Neural cell (in vitro differentiated cells): ENCODE data around the gene GRM5. TPM values are rescaled to one million over a fixed set of nuclear protein-coding genes. Genes with fewer than 3 reads are reported as not detected.

Experiments used
- H2AFZ ChIP-seq: fragments of 200-600, 300-800 bp; sonication (generic), shearing (Covaris generic); 2 replicates; pipeline ENCODE4 v1.6.0; 2014; ENCODE audit warnings: low read depth, mild to moderate bottlenecking, antibody characterized with exemption, low read length, moderate library complexity
- H3F3A ChIP-seq: fragments of 200-600 bp; shearing (Covaris generic); 2 replicates; pipeline ENCODE4 v1.6.1; 2016; ENCODE audit warnings: mild to moderate bottlenecking, moderate library complexity, mixed read lengths, antibody characterized with exemption, low read length; ENCODE audit not compliant: insufficient read depth, poor library complexity, severe bottlenecking
- H3K27ac ChIP-seq: fragments of 200-600, 300-800 bp; sonication (generic), shearing (Covaris generic); 2 replicates; pipeline ENCODE4 v1.5.1; 2014; ENCODE audit warnings: mild to moderate bottlenecking, low read length, moderate library complexity
- H3K27me3 ChIP-seq: fragments of 300-800, 200-600 bp; sonication (generic), shearing (Covaris generic); 2 replicates; pipeline ENCODE4 v1.6.0; 2014; ENCODE audit warnings: mild to moderate bottlenecking, low read depth, low read length, moderate library complexity; ENCODE audit not compliant: insufficient read depth
- H3K36me3 ChIP-seq: fragments of 300-800, 200-600 bp; sonication (generic), shearing (Covaris generic); 2 replicates; pipeline ENCODE4 v1.5.1; 2014; ENCODE audit warnings: mild to moderate bottlenecking, antibody characterized with exemption, low read length, moderate library complexity; ENCODE audit not compliant: insufficient read depth
- H3K4me2 ChIP-seq: fragments of 300-800, 200-600 bp; sonication (generic), shearing (Covaris generic); 2 replicates; pipeline ENCODE4 v1.6.0; 2014; ENCODE audit warnings: mild to moderate bottlenecking, low read length
- H3K4me3 ChIP-seq: fragments of 300-800, 200-600 bp; sonication (generic), shearing (Covaris generic); 2 replicates; pipeline ENCODE4 v1.5.1; 2014; ENCODE audit warnings: mild to moderate bottlenecking, low read length, moderate library complexity
- H3K79me2 ChIP-seq: fragments of 200-600 bp; shearing (Covaris generic); replicated peaks from 2 replicates; pipeline ENCODE4 v1.6.0; 2014; ENCODE audit warnings: mild to moderate bottlenecking, low read length, moderate library complexity; ENCODE audit not compliant: insufficient read depth
- H3K9ac ChIP-seq: fragments of 300-800, 200-600 bp; sonication (generic), shearing (Covaris generic); 2 replicates; pipeline ENCODE4 v1.6.1; 2016; ENCODE audit warnings: mild to moderate bottlenecking, low read length, mixed read lengths
- H3K9me2 ChIP-seq: fragments of 200-600 bp; shearing (Covaris generic); 2 replicates; pipeline ENCODE4 v1.6.1; 2016; ENCODE audit warnings: mild to moderate bottlenecking, low read length, mixed read lengths; ENCODE audit not compliant: insufficient read depth
- H3K9me3 ChIP-seq: fragments of 200-600, 300-800 bp; sonication (generic), shearing (Covaris generic); 2 replicates; pipeline ENCODE4 v1.6.1; 2016; ENCODE audit warnings: mild to moderate bottlenecking, mixed run types, low read length, moderate library complexity, mixed read lengths
- H4K20me1 ChIP-seq: fragments of 200-600 bp; shearing (Covaris generic); 2 replicates; pipeline ENCODE4 v1.6.1; 2016; ENCODE audit warnings: mild to moderate bottlenecking, mixed run types; ENCODE audit not compliant: insufficient read depth
- CTCF ChIP-seq: fragments of 450-650 bp; IDR thresholded peaks from 2 replicates; pipeline ENCODE4 v1.5.1; 2014; ENCODE audit warnings: antibody characterized with exemption, mild to moderate bottlenecking, moderate library complexity; ENCODE audit not compliant: poor library complexity, severe bottlenecking
- EP300 ChIP-seq: fragments of 450-650 bp; conservative IDR thresholded peaks from 2 replicates; pipeline ENCODE4 v1.6.1; 2014; ENCODE audit warnings: antibody characterized with exemption, mild to moderate bottlenecking, moderate library complexity; ENCODE audit not compliant: poor library complexity, severe bottlenecking
- EZH2 ChIP-seq: fragments of 200-600, 300-800 bp; shearing (Covaris generic), sonication (generic); IDR thresholded peaks from 2 replicates; pipeline ENCODE4 v1.6.1; 2014; ENCODE audit warnings: antibody characterized with exemption, low read length, borderline replicate concordance, mild to moderate bottlenecking; ENCODE audit not compliant: insufficient read depth, poor library complexity, severe bottlenecking
- MXI1 ChIP-seq: fragments of 450-650 bp; conservative IDR thresholded peaks from 2 replicates; pipeline ENCODE4 v1.6.1; 2014; ENCODE audit warnings: antibody characterized with exemption, mild to moderate bottlenecking; ENCODE audit not compliant: poor library complexity, severe bottlenecking
- POLR2AphosphoS5 ChIP-seq: IDR thresholded peaks from 2 replicates; pipeline ENCODE4 v1.6.1; 2012
- RAD21 ChIP-seq: fragments of 450-650 bp; conservative IDR thresholded peaks from 2 replicates; pipeline ENCODE4 v1.6.1; 2014; ENCODE audit warnings: antibody characterized with exemption, mild to moderate bottlenecking, moderate library complexity
- REST ChIP-seq: IDR thresholded peaks from 2 replicates; pipeline ENCODE4 v1.6.1; 2012; ENCODE audit warnings: borderline replicate concordance
- SMC3 ChIP-seq: fragments of 450-650 bp; conservative IDR thresholded peaks from 2 replicates; pipeline ENCODE4 v1.6.1; 2014; ENCODE audit warnings: antibody characterized with exemption, mild to moderate bottlenecking, moderate library complexity; ENCODE audit not compliant: poor library complexity
- TAF1 ChIP-seq: IDR thresholded peaks from 2 replicates; pipeline ENCODE4 v1.6.1; 2012; ENCODE audit warnings: low read depth
- polyA plus RNA-seq: library from polyadenylated mRNA; depleted of rRNA; stranded (reverse); fragments of >200 nt; gene quantifications from 2 replicates; pipeline ENCODE4 v1.2.3, GENCODE V29; 2014

Gene GRM5
- polyA plus RNA-seq, 1 donor from 2014 or later = 11.8 TPM

GRCh38 chr11:88695689-88696414, 369.9 kb downstream of the GRM5 start:
- Histone ChIP-seq H4K20me1 (no peaks in the 10 kb centered on the region), H3F3A (no peaks in the 10 kb centered on the region), H3K9me2 (no peaks in the 10 kb centered on the region), H3K9ac (no peak overlapping the region), H3K9me3 (no peaks in the 10 kb centered on the region), H3K4me3 (no peak overlapping the region), H3K4me2 (no peak overlapping the region), H3K79me2 (no peaks in the 10 kb centered on the region), H3K36me3 (no peaks in the 10 kb centered on the region), H3K27ac (no peak overlapping the region), H2AFZ (no peak overlapping the region), H3K27me3 (no peaks in the 10 kb centered on the region)
- TF ChIP-seq EZH2 (no peak), SMC3 (no peak), TAF1 (no peak), REST (no peak), CTCF (no peak), MXI1 (no peak), EP300 (no peak), RAD21 (no peak), POLR2AphosphoS5 (no peak)

DNA sequence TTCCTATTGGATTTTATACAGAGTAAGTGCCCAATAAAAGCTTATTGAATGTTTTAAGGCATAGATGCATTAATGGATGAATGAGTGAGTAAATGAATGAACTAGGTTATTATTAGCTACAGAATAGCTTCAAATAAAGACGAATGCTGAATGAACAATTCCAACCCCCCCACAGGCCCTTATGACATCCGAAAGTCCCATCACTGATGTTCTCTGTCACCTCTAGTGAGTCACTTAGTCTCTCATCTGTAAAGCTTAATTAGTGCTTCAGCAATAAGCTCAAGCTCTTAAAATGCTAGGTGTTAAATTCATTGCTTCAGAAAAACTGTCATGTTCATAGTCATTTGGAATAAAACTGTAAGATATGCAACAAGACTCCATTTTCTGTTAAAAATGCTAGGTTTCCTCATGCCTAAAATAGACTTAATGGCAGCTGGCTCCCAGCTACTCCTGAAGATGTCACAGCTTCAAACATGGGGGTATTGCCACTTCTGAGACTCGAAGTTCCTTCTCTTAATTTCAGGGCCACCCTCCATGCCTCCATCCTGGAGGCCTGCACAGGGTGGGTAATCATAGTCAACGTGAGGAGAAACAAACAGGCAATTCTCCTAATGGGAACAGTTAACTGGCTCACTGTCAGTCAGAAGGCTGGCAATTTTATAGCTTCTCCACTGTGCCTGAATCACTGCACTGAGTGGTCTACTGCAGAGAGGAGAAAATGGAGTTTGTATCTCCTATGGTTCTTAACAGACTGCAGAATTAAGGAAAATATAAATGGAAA, 373.3 kb downstream of the GRM5 start:
- Histone ChIP-seq H3K79me2 (no peaks in the 10 kb centered on the region), H3F3A (no peaks in the 10 kb centered on the region), H3K9ac (no peak overlapping the region), H3K4me3 (no peak overlapping the region), H3K9me3 (no peaks in the 10 kb centered on the region), H3K36me3 (no peaks in the 10 kb centered on the region), H3K27ac (peak overlapping the region; percentile 53), H4K20me1 (no peaks in the 10 kb centered on the region), H3K9me2 (no peaks in the 10 kb centered on the region), H2AFZ (no peak overlapping the region), H3K27me3 (no peaks in the 10 kb centered on the region), H3K4me2 (no peak overlapping the region)
- TF ChIP-seq MXI1 = no peak
- no peak for TF ChIP-seq TAF1
- no peak for TF ChIP-seq RAD21
- TF ChIP-seq POLR2AphosphoS5 = peak; percentile 60
- TF ChIP-seq EZH2 = no peak
- TF ChIP-seq SMC3 = no peak
- peak; percentile 44 for TF ChIP-seq REST
- TF ChIP-seq CTCF = no peak
- peak; percentile 25 for TF ChIP-seq EP300
